SK-N-SH (cell line): ENCODE data around the gene PRKG1. TPM values are rescaled to one million over a fixed set of nuclear protein-coding genes. Genes with fewer than 3 reads are reported as not detected.

ENCODE experiments used
- CTCF ChIA-PET: fragments of 300-600, 350-600 bp; formaldehyde crosslinking; extraction: SDS; loops from one replicate; lab custom pipeline; 2021; lab: Yijun Ruan, JAX
- POLR2A ChIA-PET: fragments of 350-600 bp; sonication (Branson Sonifier 250); formaldehyde crosslinking; extraction: SDS; loops from one replicate; lab custom pipeline; 2020; ENCODE audit warnings: antibody characterized with exemption, inconsistent platforms; lab: Yijun Ruan, JAX
- DNase-seq: peaks from one replicate; pipeline ENCODE4 v3.0.0; 2012
- H2AFZ ChIP-seq: fragments of 200-600 bp; sonication (generic); 2 replicates; pipeline ENCODE4 v1.8.1; 2016; ENCODE audit warnings: antibody characterized with exemption, mild to moderate bottlenecking, low read depth
- H3F3A ChIP-seq: fragments of 200-600 bp; sonication (generic); replicated peaks from 2 replicates; pipeline ENCODE3; 2016; ENCODE audit warnings: antibody characterized with exemption, mild to moderate bottlenecking; ENCODE audit not compliant: insufficient read depth
- H3K27ac ChIP-seq, 2 experiments: fragments of 200-500 bp in 1 of 2; fragments of 200-600 bp in 1 of 2; sonication (Bioruptor generic) in 1 of 2; sonication (generic), shearing (Covaris generic) in 1 of 2; 2 replicates each; pipeline versions ENCODE4 v1.5.1 to v1.6.1; 2014 to 2016; ENCODE audit warnings: low read depth in 2 of 2, inconsistent platforms in 1 of 2, low read length in 1 of 2, mild to moderate bottlenecking in 1 of 2, mixed read lengths in 1 of 2
- H3K27me3 ChIP-seq: fragments of 200-600 bp; sonication (generic), shearing (Covaris generic); 2 replicates; pipeline ENCODE4 v1.6.1; 2016; ENCODE audit warnings: mixed run types; ENCODE audit not compliant: insufficient read depth
- H3K36me3 ChIP-seq, 2 experiments: fragments of 200-500 bp in 1 of 2; fragments of 200-600 bp in 1 of 2; sonication (Bioruptor generic) in 1 of 2; sonication (generic) in 1 of 2; replicated peaks in 1 of 2; 2 replicates each; pipeline versions ENCODE3 to v1.5.1; 2014 to 2016; ENCODE audit warnings: low read length in 1 of 2, mild to moderate bottlenecking in 1 of 2; ENCODE audit not compliant: insufficient read depth in 2 of 2, control insufficient read depth in 1 of 2
- H3K4me1 ChIP-seq, 2 experiments: fragments of 200-500 bp in 1 of 2; fragments of 200-600 bp in 1 of 2; sonication (Bioruptor generic) in 1 of 2; sonication (generic), shearing (Covaris generic) in 1 of 2; 2 replicates each; pipeline versions ENCODE4 v1.5.1 to v1.6.1; 2014 to 2016; ENCODE audit warnings: low read depth in 1 of 2, low read length in 1 of 2, mixed run types in 1 of 2; ENCODE audit not compliant: insufficient read depth in 2 of 2, control insufficient read depth in 1 of 2
- H3K4me2 ChIP-seq: fragments of 200-600 bp; sonication (generic), shearing (Covaris generic); 2 replicates; pipeline ENCODE4 v1.6.1; 2017; ENCODE audit warnings: mixed run types
- H3K4me3 ChIP-seq, 2 experiments: fragments of 200-500 bp in 1 of 2; fragments of 200-600 bp in 1 of 2; sonication (Bioruptor generic) in 1 of 2; sonication (generic), shearing (Covaris generic) in 1 of 2; 2 replicates each; pipeline versions ENCODE4 v1.5.1 to v1.8.1; 2014 to 2016; ENCODE audit warnings: low read depth in 2 of 2, inconsistent platforms in 1 of 2, low read length in 1 of 2, mild to moderate bottlenecking in 1 of 2, mixed read lengths in 1 of 2, moderate library complexity in 1 of 2
- H3K79me2 ChIP-seq: fragments of 200-600 bp; sonication (generic); 2 replicates; pipeline ENCODE4 v1.8.1; 2017; ENCODE audit warnings: mild to moderate bottlenecking; ENCODE audit not compliant: insufficient read depth
- H3K9ac ChIP-seq: fragments of 200-600 bp; sonication (generic); 2 replicates; pipeline ENCODE4 v1.6.1; 2017; ENCODE audit warnings: mixed run types
- H3K9me2 ChIP-seq: fragments of 200-600 bp; sonication (generic); 2 replicates; pipeline ENCODE4 v1.6.1; 2017; ENCODE audit warnings: mixed run types
- H3K9me3 ChIP-seq: fragments of 200-600 bp; sonication (generic); 2 replicates; pipeline ENCODE4 v1.6.1; 2017; ENCODE audit warnings: mixed run types, mild to moderate bottlenecking, moderate library complexity
- H4K20me1 ChIP-seq: fragments of 200-600 bp; sonication (generic); 2 replicates; pipeline ENCODE4 v1.6.1; 2017; ENCODE audit warnings: mild to moderate bottlenecking, mixed run types; ENCODE audit not compliant: insufficient read depth
- ELF1 ChIP-seq: IDR thresholded peaks from 2 replicates; pipeline ENCODE4 v1.4.0; 2012
- EZH2phosphoT487 ChIP-seq: fragments of 200-600 bp; sonication (generic); IDR thresholded peaks from 2 replicates; pipeline ENCODE4 v1.6.1; 2017; ENCODE audit warnings: low read depth, mixed run types, mild to moderate bottlenecking, antibody characterized with exemption, moderate library complexity, borderline replicate concordance
- FOXJ3 ChIP-seq: sonication (generic); formaldehyde crosslinking; IDR thresholded peaks from 2 replicates; pipeline ENCODE4 v1.5.1; 2020; ENCODE audit warnings: mild to moderate bottlenecking, missing genetic modification reagents
- NRF1 ChIP-seq: IDR thresholded peaks from 2 replicates; pipeline ENCODE4 v1.6.1; 2012; ENCODE audit warnings: low read depth, mild to moderate bottlenecking, low read length
- PBX3 ChIP-seq: IDR thresholded peaks from 2 replicates; pipeline ENCODE4; 2012
- POLR2AphosphoS5 ChIP-seq: IDR thresholded peaks from 2 replicates; pipeline ENCODE4 v1.6.1; 2012; ENCODE audit warnings: low read depth, low read length
- RAD21 ChIP-seq: IDR thresholded peaks from 2 replicates; pipeline ENCODE4 v1.6.1; 2012; ENCODE audit warnings: mild to moderate bottlenecking, low read length
- RCOR1 ChIP-seq: fragments of 150-350 bp; IDR thresholded peaks from 2 replicates; pipeline ENCODE4 v1.6.1; 2017; ENCODE audit warnings: antibody characterized with exemption, low read length
- RFX5 ChIP-seq: IDR thresholded peaks from 2 replicates; pipeline ENCODE4 v1.6.1; 2012; ENCODE audit warnings: mild to moderate bottlenecking, improper control_type of control experiment, low read length
- RXRA ChIP-seq: IDR thresholded peaks from 2 replicates; pipeline ENCODE4 v1.4.0; 2012; ENCODE audit warnings: low read depth, mild to moderate bottlenecking, borderline replicate concordance
- SIN3A ChIP-seq: IDR thresholded peaks from 2 replicates; pipeline ENCODE4 v1.6.1; 2012; ENCODE audit warnings: low read depth, mild to moderate bottlenecking, low read length, moderate library complexity, borderline replicate concordance
- SMC3 ChIP-seq: IDR thresholded peaks from 2 replicates; pipeline ENCODE4 v1.6.1; 2012; ENCODE audit warnings: low read depth, low read length, improper control_type of control experiment
- TCF12 ChIP-seq: IDR thresholded peaks from 2 replicates; pipeline ENCODE4 v1.4.0; 2012
- TEAD4 ChIP-seq: IDR thresholded peaks from 2 replicates; pipeline ENCODE4 v1.4.0; 2012; ENCODE audit warnings: mild to moderate bottlenecking, borderline replicate concordance; ENCODE audit not compliant: insufficient read depth
- ZBTB33 ChIP-seq: IDR thresholded peaks from 2 replicates; pipeline ENCODE4 v1.4.0; 2012; ENCODE audit warnings: low read depth, borderline replicate concordance
- WGBS: methylation state at CpG from one replicate; pipeline ENCODE4 v1.1.6; 2017; ENCODE audit warnings: low lambda C conversion rate; 5-methylcytosine and 5-hydroxymethylcytosine counted together
- polyA plus RNA-seq, 3 experiments: library from polyadenylated mRNA; depleted of rRNA; stranded (reverse); fragments of >200 nt; gene quantifications; 2 replicates each; pipeline ENCODE4 v1.2.3, GENCODE V29; 2012
- TF ChIP-seq, protein P1 (sequence below): fragments of 200-600 bp; sonication (generic); IDR thresholded peaks from 2 replicates; pipeline ENCODE4 v1.6.1; 2017; ENCODE audit warnings: antibody characterized with exemption, mild to moderate bottlenecking, moderate library complexity
- TF ChIP-seq, protein P2 (sequence below): fragments of 150-350 bp; IDR thresholded peaks from 2 replicates; pipeline ENCODE4 v1.6.1; 2016; ENCODE audit warnings: mild to moderate bottlenecking, low read depth, low read length
- TF ChIP-seq, protein P3 (sequence below): fragments of 150-350 bp; IDR thresholded peaks from 2 replicates; pipeline ENCODE4 v1.6.1; 2017; ENCODE audit warnings: antibody characterized with exemption, low read length, low read depth, borderline replicate concordance

PRKG1 gene
- polyA plus RNA-seq, 1 of the 3 experiments (the other 2 are of a cell fraction), result 4.1 TPM

DNA sequence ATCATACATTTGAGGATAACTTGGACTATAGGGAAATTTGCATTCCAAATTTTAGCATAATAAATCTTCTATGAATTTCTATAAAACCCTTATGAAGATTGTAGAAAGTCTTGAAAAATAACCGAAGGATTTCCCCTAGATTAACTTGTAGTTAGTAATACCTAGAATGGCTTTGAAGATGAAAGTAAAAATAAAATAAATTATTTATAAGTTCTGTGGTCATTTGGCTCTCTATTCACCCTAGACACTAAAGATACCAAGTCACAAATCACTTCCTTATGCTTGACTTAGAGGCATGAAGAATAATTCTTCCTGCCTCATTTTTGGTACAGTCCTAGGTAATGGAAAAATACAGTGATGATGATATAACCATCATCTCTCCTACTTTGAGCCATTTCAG is 545.8 kb downstream of the PRKG1 start:
- Histone ChIP-seq H3K9me2 (no peaks in the 10 kb centered on the region), H3K36me3 (no peaks in the 10 kb centered on the region), H3K9ac (no peak overlapping the region), H3K79me2 (no peaks in the 10 kb centered on the region; the same call in 1 of the 2 replicates), H3K4me2 (no peak overlapping the region), H3K27ac (no peak overlapping the region), H3K4me1 (peaks cover 0 to 3% of the 10 kb centered on the region in 2 experiments; a peak in 2 of 4 replicates), H2AFZ (no peak overlapping the region), H3K4me3 (no peak overlapping the region), H3K27me3 (no peaks in the 10 kb centered on the region), H4K20me1 (no peaks in the 10 kb centered on the region), H3K9me3 (no peaks in the 10 kb centered on the region), H3F3A (no peaks in the 10 kb centered on the region)
- POLR2A ChIA-PET, result no interaction called here
- 77% methylated on average over 1 of the region's 1 CpG for WGBS
- no peak for DNase-seq
- no peak for TF ChIP-seq RFX5
- no peak for TF ChIP-seq NRF1
- no peak for TF ChIP-seq TCF12
- no peak for TF ChIP-seq RCOR1
- TF ChIP-seq FOXJ3, result no peak
- no peak for TF ChIP-seq ELF1
- no peak for TF ChIP-seq PBX3
- no peak for TF ChIP-seq RAD21
- TF ChIP-seq RXRA, result no peak
- TF ChIP-seq, protein P1, sequence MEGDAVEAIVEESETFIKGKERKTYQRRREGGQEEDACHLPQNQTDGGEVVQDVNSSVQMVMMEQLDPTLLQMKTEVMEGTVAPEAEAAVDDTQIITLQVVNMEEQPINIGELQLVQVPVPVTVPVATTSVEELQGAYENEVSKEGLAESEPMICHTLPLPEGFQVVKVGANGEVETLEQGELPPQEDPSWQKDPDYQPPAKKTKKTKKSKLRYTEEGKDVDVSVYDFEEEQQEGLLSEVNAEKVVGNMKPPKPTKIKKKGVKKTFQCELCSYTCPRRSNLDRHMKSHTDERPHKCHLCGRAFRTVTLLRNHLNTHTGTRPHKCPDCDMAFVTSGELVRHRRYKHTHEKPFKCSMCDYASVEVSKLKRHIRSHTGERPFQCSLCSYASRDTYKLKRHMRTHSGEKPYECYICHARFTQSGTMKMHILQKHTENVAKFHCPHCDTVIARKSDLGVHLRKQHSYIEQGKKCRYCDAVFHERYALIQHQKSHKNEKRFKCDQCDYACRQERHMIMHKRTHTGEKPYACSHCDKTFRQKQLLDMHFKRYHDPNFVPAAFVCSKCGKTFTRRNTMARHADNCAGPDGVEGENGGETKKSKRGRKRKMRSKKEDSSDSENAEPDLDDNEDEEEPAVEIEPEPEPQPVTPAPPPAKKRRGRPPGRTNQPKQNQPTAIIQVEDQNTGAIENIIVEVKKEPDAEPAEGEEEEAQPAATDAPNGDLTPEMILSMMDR, result no peak
- TF ChIP-seq SIN3A, result no peak
- TF ChIP-seq ZBTB33, result no peak
- no peak for TF ChIP-seq TEAD4
- TF ChIP-seq SMC3, result no peak
- no peak for TF ChIP-seq EZH2phosphoT487
- TF ChIP-seq POLR2AphosphoS5, result no peak
- TF ChIP-seq, protein P2, sequence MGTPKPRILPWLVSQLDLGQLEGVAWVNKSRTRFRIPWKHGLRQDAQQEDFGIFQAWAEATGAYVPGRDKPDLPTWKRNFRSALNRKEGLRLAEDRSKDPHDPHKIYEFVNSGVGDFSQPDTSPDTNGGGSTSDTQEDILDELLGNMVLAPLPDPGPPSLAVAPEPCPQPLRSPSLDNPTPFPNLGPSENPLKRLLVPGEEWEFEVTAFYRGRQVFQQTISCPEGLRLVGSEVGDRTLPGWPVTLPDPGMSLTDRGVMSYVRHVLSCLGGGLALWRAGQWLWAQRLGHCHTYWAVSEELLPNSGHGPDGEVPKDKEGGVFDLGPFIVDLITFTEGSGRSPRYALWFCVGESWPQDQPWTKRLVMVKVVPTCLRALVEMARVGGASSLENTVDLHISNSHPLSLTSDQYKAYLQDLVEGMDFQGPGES, result no peak
- TF ChIP-seq, protein P3, sequence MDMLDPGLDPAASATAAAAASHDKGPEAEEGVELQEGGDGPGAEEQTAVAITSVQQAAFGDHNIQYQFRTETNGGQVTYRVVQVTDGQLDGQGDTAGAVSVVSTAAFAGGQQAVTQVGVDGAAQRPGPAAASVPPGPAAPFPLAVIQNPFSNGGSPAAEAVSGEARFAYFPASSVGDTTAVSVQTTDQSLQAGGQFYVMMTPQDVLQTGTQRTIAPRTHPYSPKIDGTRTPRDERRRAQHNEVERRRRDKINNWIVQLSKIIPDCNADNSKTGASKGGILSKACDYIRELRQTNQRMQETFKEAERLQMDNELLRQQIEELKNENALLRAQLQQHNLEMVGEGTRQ, result no peak
- CTCF ChIA-PET, result no interaction called here
